Right lobe of liver (tissue), 6 donors: ENCODE measurements around the gene UNC79. TPM values are rescaled to one million over a fixed set of nuclear protein-coding genes. Genes with fewer than 3 reads are reported as not detected.

Experiments used
- ATAC-seq, 4 donors: fragments of 200-7000 bp; cut with Tn5 transposase; one replicate each; pipeline ENCODE4 v1.9.1; 2020; ENCODE audit warnings: mild to moderate bottlenecking in 4 of 4, moderate library complexity in 4 of 4
- DNase-seq, 3 donors: peaks; one replicate each; pipeline ENCODE4 v3.0.0-alpha.2; 2020
- H3K27ac ChIP-seq, 3 donors: fragments of 200-600 bp; one replicate each; pipeline ENCODE4 v1.8.0; 2022
- H3K27me3 ChIP-seq, 2 donors: fragments of 200-600 bp; one replicate each; pipeline ENCODE4 v1.8.0; 2022
- H3K36me3 ChIP-seq, 4 donors: fragments of 200-600 bp; sonication (generic) in 1 of 4; one replicate each; pipeline versions ENCODE4 v1.5.1 to v1.8.0; 2017 to 2022; ENCODE audit warnings: control low read depth in 1 of 4
- H3K4me1 ChIP-seq, 4 donors: fragments of 200-600 bp; sonication (generic) in 1 of 4; one replicate each; pipeline versions ENCODE4 v1.5.1 to v1.8.0; 2017 to 2022; ENCODE audit warnings: control low read depth in 1 of 4
- H3K4me3 ChIP-seq, 3 donors: fragments of 200-600 bp; one replicate each; pipeline ENCODE4 v1.8.0; 2022
- H3K9me3 ChIP-seq, 4 donors: fragments of 200-600 bp; sonication (generic) in 1 of 4; one replicate each; pipeline versions ENCODE4 v1.5.1 to v1.8.0; 2017 to 2022; ENCODE audit warnings: control low read depth in 1 of 4
- POLR2A ChIP-seq: fragments of 450-650 bp; IDR thresholded peaks from one replicate; pipeline ENCODE4 v1.6.1; 2017; ENCODE audit warnings: antibody characterized with exemption, mild to moderate bottlenecking
- WGBS: methylation state at CpG from one replicate; pipeline ENCODE4 v1.1.6; 2018; ENCODE audit warnings: low coverage, low lambda C conversion rate; ENCODE audit not compliant: insufficient coverage; ENCODE audit errors: missing lambda C conversion rate; 5-methylcytosine and 5-hydroxymethylcytosine counted together
- intact Hi-C, 2 donors: fragments of 100-400 bp; cut with DNase I; formaldehyde crosslinking; loops; one replicate each; pipeline versions ENCODE4 v1.11.2 to v1.14.1; 2022
- total RNA-seq, 6 experiments: library from RNA; depleted of rRNA in 2 of 6; stranded (reverse); fragments of >200 nt in 2 of 6; fragmentation: NEBNext Ultra II Directional in 3 of 6; extraction: Animal tissue kit (Norgen Biotek cat#: 25700) in 3 of 6; gene quantifications; one replicate each; pipeline versions ENCODE4 v1.1.0 to v1.2.4, GENCODE V29; 2016 to 2023
- TF ChIP-seq, protein P1 (sequence below), 4 donors: fragments of 200-600 bp in 3 of 4; fragments of 450-650 bp in 1 of 4; IDR thresholded peaks; one replicate each; pipeline versions ENCODE4 v1.5.1 to v1.8.0; 2016 to 2022; ENCODE audit warnings: antibody characterized with exemption in 4 of 4, mild to moderate bottlenecking in 2 of 4
- donor health status: DM: no; HTN: yes; CAD: no.
- donor health status: DM: no; HTN: no; CAD: no.
- donor health status: DM: no; HTN: no; CAD: no.
- donor health status: DM: no; HTN: yes; CAD: no.
- donor health status: DM: no; HTN: yes; CAD: no.

Gene UNC79
- total RNA-seq, 6 experiments from 2014 or later: 0.04 to 0.10 (median 0.07) TPM; not detected in 2

DNA sequence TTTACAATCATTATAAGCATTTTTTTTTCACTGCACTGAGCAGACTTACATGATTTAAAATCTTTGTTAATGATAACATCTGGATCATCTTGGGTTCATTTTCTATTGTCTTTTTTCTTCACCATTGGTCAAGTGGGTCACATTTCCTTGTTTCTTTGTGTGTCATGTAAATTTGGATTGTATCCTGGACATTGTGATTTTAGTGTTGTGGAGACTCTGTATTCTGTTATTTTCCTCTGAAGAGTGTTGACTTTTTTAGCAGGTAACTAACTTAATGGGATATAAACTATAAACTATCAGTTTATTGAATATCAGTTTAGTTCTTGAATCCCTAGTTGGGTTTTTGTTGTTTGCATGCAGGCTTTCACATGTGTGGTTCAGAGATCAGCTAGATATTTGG is 4.0 kb upstream of the UNC79 start:
- Histone ChIP-seq H3K4me1 (no peaks in the 10 kb centered on the region), H3K36me3 (no peaks in the 10 kb centered on the region), H3K27me3 (peaks cover 0 to 5% of the 10 kb centered on the region in 2 donors), H3K4me3 (no peak overlapping the region), H3K27ac (no peak overlapping the region), H3K9me3 (peaks cover 0 to 9% (median 0%) of the 10 kb centered on the region in 4 donors)
- no peak for DNase-seq
- TF ChIP-seq, protein P1, sequence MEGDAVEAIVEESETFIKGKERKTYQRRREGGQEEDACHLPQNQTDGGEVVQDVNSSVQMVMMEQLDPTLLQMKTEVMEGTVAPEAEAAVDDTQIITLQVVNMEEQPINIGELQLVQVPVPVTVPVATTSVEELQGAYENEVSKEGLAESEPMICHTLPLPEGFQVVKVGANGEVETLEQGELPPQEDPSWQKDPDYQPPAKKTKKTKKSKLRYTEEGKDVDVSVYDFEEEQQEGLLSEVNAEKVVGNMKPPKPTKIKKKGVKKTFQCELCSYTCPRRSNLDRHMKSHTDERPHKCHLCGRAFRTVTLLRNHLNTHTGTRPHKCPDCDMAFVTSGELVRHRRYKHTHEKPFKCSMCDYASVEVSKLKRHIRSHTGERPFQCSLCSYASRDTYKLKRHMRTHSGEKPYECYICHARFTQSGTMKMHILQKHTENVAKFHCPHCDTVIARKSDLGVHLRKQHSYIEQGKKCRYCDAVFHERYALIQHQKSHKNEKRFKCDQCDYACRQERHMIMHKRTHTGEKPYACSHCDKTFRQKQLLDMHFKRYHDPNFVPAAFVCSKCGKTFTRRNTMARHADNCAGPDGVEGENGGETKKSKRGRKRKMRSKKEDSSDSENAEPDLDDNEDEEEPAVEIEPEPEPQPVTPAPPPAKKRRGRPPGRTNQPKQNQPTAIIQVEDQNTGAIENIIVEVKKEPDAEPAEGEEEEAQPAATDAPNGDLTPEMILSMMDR (IDR thresholded peaks at IDR 0.05): no peak
- TF ChIP-seq POLR2A: no peak
- ATAC-seq: no peak
- intact Hi-C loops: no loop called here

DNA sequence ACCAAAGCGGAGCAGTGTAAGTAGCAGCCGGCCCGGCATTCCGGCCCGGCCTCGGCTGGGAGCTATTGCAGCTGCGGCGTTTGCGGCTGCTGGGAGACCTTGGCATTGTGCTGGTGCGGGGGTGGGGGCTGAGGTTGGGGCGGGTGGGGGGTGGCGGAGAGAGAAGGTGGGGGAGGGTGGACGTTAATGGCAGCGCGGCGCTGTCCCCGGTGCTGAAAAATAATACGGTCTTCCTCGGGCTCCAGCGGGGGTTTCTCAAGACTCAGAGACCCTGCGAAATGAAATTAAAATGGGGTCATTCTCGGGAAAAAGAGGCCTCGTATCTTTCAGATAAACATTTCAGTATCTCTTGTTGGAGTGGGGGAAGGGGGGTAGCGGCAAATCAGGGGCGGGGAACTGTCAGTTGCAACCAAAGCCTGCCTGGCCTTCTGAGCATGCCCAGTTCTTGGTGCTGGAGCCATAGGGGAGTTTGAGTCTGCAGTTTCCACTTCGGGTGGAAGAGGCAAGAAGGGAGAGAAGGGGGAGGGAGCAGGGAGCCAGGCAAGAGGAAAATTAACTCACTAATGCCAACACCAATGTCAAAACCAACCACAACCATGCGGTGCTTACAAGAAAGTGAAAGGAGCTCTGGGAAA is 414 bp downstream of the UNC79 start:
- intact Hi-C loops: no loop called here
- no peaks in the 10 kb centered on the region for H3K4me1 ChIP-seq
- TF ChIP-seq, protein P1 (IDR thresholded peaks at IDR 0.05): no peak
- no peak for TF ChIP-seq POLR2A
- WGBS: 6% methylated on average over 17 of the region's 27 CpGs
- no peak overlapping the region for H3K27ac ChIP-seq
- peaks cover 0 to 3% (median 0%) of the 10 kb centered on the region in 4 donors for H3K9me3 ChIP-seq
- no peak overlapping the region for H3K4me3 ChIP-seq
- ATAC-seq (peak in 1 of 4 donors; percentile 12), DNase-seq (peak in 1 of 3 donors; percentile 45)
- H3K36me3 ChIP-seq: no peaks in the 10 kb centered on the region
- peaks cover 0 to 13% of the 10 kb centered on the region in 2 donors for H3K27me3 ChIP-seq

DNA sequence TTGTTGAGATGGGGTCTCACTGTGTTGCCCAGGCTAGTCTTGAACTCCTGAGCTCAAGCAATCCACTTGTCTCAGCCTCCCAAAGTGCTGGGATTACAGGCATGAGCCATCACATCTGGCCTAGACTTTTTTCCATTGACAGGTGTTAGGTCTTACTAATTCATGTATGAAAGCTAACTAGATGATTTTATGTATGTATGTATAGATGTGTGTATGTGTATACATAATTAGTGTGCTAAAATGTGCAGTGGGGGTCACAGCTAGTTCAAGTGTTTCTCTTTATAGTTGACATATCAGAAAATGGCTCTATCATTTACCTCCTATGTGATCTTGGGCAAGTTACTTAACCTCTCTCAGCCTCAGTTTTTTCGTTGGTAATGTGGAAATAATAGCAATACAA is 23.5 kb downstream of the UNC79 start:
- Histone ChIP-seq H3K4me1 (no peaks in the 10 kb centered on the region), H3K27me3 (no peaks in the 10 kb centered on the region), H3K36me3 (no peaks in the 10 kb centered on the region), H3K4me3 (no peak overlapping the region), H3K9me3 (no peaks in the 10 kb centered on the region), H3K27ac (no peak overlapping the region)
- DNase-seq (no peak), ATAC-seq (no peak)
- TF ChIP-seq, protein P1 (IDR thresholded peaks at IDR 0.05): no peak
- WGBS: 29% methylated on average over 1 of the region's 1 CpG
- intact Hi-C loops: no loop called here

DNA sequence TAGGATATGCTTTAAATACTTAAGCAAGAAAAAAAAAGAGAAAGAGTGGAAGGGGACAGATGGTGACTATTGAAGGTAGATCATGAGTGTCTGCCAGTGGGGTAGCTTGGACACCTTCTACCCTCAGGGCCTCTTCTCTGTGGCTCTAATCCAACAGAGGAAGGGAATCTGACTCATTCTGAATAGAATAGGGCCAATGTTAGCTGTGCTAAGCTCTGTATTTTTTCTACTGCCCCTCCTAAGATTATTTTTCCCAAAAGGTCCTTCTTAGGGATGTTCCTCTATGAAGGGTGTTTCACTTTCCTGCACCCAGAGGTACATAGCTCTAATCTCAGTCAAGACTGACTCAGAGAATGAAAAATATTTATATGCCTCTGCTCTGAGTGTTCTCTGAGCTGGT is 25.6 kb downstream of the UNC79 start:
- Histone ChIP-seq H3K4me3 (no peak overlapping the region), H3K27me3 (no peaks in the 10 kb centered on the region), H3K36me3 (no peaks in the 10 kb centered on the region), H3K9me3 (no peaks in the 10 kb centered on the region), H3K4me1 (no peaks in the 10 kb centered on the region), H3K27ac (no peak overlapping the region)
- no peak for ATAC-seq
- no peak for DNase-seq
- intact Hi-C loops: no loop called here
- TF ChIP-seq, protein P1 (IDR thresholded peaks at IDR 0.05): no peak
- no peak for TF ChIP-seq POLR2A

DNA sequence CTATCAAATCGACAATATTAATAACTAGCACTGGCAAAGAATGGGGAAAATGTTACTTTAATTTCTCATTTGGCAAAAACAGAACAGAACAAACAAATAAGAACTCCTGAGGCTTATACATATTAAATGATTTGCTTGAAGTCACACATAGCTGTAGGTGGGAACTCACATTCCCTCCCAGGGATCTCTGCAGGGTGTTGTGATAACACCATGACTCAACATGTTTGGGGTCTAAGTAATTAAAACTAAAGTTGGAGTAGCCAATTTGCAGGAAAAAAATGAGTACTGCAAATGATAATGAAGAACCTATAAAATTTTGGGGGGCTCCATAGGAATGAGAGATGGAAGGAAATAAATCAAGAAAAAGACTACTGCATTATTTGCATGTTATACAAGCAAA is 27.5 kb downstream of the UNC79 start:
- 50% methylated on average over 1 of the region's 1 CpG for WGBS
- intact Hi-C loops: no loop called here
- no peak for ATAC-seq
- TF ChIP-seq, protein P1 (IDR thresholded peaks at IDR 0.05): no peak
- no peak for TF ChIP-seq POLR2A
- H3K4me1 ChIP-seq: no peaks in the 10 kb centered on the region
- H3K9me3 ChIP-seq: no peaks in the 10 kb centered on the region
- no peaks in the 10 kb centered on the region for H3K27me3 ChIP-seq
- no peak overlapping the region for H3K27ac ChIP-seq
- no peak for DNase-seq
- no peak overlapping the region for H3K4me3 ChIP-seq
- no peaks in the 10 kb centered on the region for H3K36me3 ChIP-seq
